Epithelial cell of proximal tubule (primary cell): ENCODE measurements around the gene RBM20. TPM values are rescaled to one million over a fixed set of nuclear protein-coding genes. Genes with fewer than 3 reads are reported as not detected.
A peak's percentile ranks its signal among the peaks of the same experiment; 100 is the strongest.

Experiments
- DNase-seq: peaks from one replicate; pipeline ENCODE4 v3.0.0-alpha.2; 2011; ENCODE audit warnings: low read depth
- H3K4me3 ChIP-seq: 2 replicates; pipeline ENCODE4 v1.5.1; 2011; ENCODE audit warnings: low read depth, mild to moderate bottlenecking, low read length
- CTCF ChIP-seq: conservative IDR thresholded peaks from 2 replicates; pipeline ENCODE4 v1.5.1; 2012; ENCODE audit warnings: low read depth, mild to moderate bottlenecking, low read length
- total RNA-seq: library from RNA; depleted of rRNA; stranded (reverse); fragments of >200 nt; gene quantifications from 2 replicates; pipeline ENCODE4 v1.2.3, GENCODE V29; 2015

The RBM20 gene
- total RNA-seq, 1 donor from 2014 or later, result 0.46 TPM

GRCh38 chr10:110670335-110670734 is 26.2 kb downstream of the RBM20 start:
- no peak for TF ChIP-seq CTCF
- H3K4me3 ChIP-seq, result no peak overlapping the region
- DNase-seq, result no peak

GRCh38 chr10:110671788-110672579 is 27.8 kb downstream of the RBM20 start:
- no peak for DNase-seq
- peak overlapping the region; percentile 86 for H3K4me3 ChIP-seq
- peak; percentile 98 for TF ChIP-seq CTCF

GRCh38 chr10:110672580-110672919 is 28.4 kb downstream of the RBM20 start:
- peak overlapping the region; percentile 86 for H3K4me3 ChIP-seq
- DNase-seq, result no peak
- TF ChIP-seq CTCF, result no peak

- no peak overlapping the region for H3K4me3 ChIP-seq
- DNase-seq, result no peak
- TF ChIP-seq CTCF, result no peak
Observed at GRCh38 chr10:110676016-110676415, 31.9 kb downstream of the RBM20 start.

GRCh38 chr10:110679486-110680272 is 35.5 kb downstream of the RBM20 start:
- TF ChIP-seq CTCF, result no peak
- DNase-seq, result no peak

GRCh38 chr10:110680273-110681020 is 36.3 kb downstream of the RBM20 start:
- no peak for DNase-seq
- no peak overlapping the region for H3K4me3 ChIP-seq
- no peak for TF ChIP-seq CTCF

More at GRCh38 chr10:110679486-110680272, 35.5 kb downstream of the RBM20 start:
- no peak overlapping the region for H3K4me3 ChIP-seq
